GM20000 (cell line): Measurements from ENCODE around the gene GDI2.

Experiments used
- DNase-seq: peaks from one replicate; pipeline ENCODE4 v3.0.0; 2012; ENCODE audit warnings: low spot score
- TF ChIP-seq, protein P1 (sequence below): IDR thresholded peaks from 2 replicates; pipeline ENCODE4 v1.5.1; 2012; ENCODE audit warnings: mild to moderate bottlenecking, control low read depth; ENCODE audit errors: extremely low read depth, missing control alignments

The GDI2 gene

DNA sequence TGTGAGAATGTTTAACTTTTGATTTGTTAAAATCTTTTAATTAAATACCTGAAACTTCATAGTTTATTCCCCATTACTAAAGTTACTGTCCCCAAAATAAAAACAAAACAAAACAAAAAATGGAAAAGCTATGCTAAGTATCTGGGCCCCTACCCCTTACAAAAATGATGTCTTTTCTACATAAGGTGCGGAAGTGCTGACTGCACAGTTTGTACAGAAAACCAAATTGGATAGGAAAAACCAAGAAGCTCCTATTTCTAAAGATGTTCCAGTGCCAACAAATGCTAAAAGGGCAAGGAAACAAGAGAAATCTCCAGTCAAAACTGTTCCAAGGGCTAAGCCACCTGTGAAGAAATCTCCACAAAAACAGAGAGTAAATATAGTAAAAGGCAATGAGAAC, 78.1 kb downstream of the GDI2 start:
- TF ChIP-seq, protein P1, sequence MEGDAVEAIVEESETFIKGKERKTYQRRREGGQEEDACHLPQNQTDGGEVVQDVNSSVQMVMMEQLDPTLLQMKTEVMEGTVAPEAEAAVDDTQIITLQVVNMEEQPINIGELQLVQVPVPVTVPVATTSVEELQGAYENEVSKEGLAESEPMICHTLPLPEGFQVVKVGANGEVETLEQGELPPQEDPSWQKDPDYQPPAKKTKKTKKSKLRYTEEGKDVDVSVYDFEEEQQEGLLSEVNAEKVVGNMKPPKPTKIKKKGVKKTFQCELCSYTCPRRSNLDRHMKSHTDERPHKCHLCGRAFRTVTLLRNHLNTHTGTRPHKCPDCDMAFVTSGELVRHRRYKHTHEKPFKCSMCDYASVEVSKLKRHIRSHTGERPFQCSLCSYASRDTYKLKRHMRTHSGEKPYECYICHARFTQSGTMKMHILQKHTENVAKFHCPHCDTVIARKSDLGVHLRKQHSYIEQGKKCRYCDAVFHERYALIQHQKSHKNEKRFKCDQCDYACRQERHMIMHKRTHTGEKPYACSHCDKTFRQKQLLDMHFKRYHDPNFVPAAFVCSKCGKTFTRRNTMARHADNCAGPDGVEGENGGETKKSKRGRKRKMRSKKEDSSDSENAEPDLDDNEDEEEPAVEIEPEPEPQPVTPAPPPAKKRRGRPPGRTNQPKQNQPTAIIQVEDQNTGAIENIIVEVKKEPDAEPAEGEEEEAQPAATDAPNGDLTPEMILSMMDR, result no peak
- DNase-seq, result no peak

DNA sequence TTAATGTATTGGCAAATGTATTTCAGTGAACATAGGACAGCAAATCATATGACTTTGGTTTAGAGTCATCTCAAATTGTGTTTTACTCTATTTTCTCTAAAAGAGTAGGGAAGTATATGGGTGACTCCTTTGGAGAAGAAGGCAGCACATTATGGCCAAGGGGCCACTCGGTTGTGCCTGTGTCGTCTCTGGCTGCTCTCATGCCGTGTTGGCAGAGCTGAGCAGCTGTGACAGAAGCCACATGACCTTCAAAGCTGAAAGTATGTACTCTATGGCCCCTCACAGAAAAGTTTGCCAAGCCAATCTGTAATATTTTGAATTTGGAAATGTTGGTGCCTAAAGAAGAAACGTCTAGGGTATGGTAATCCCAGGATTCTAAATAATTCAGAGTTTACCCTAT, 81.1 kb downstream of the GDI2 start:
- TF ChIP-seq, protein P1, result no peak

DNA sequence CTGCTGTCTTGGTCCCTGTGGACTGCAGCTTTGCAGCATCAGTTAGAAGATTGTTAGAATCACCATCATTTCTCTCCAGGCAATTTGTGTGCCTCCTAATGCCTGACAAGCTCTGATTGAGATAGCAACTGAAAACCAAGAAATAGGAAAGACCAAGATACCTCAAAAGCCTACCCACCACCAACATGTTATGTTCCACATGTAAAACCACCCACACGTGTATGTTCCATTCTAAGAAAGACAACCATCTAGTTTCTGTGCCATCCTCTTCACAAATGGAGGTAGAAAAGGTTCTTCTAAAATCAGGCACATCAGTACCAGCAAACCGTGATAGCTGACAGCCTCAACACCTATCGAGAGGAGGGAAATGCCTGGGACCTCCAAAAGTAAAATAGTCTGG, 81.7 kb downstream of the GDI2 start:
- no peak for DNase-seq
- TF ChIP-seq, protein P1, result no peak

More for the DNA sequence above, 81.1 kb downstream of the GDI2 start:
- DNase-seq, result no peak

- no peak for DNase-seq
- TF ChIP-seq, protein P1, result no peak
Measured at GRCh38 chr10:5730766-5731165, 82.5 kb downstream of the GDI2 start.

DNA sequence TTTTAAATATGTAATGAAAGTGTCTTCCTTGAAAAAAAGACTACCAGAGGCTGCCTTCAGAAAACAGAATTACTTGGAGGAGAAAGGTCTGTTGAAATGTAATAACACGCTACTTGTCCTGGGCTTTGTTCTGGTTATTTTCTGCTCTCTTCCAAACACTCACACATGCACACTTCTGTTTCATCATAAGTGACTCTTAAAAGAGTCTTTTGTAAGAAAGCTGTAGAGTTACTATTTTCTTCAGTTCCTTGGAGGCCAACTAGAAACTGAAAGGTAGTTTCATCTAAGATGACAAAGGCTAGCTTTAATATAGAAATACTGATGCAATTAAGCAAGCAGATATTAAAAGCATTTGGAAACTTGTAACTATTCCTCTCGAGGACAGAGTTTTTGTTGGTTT, 89.5 kb downstream of the GDI2 start:
- DNase-seq, result no peak
- TF ChIP-seq, protein P1, result no peak

DNA sequence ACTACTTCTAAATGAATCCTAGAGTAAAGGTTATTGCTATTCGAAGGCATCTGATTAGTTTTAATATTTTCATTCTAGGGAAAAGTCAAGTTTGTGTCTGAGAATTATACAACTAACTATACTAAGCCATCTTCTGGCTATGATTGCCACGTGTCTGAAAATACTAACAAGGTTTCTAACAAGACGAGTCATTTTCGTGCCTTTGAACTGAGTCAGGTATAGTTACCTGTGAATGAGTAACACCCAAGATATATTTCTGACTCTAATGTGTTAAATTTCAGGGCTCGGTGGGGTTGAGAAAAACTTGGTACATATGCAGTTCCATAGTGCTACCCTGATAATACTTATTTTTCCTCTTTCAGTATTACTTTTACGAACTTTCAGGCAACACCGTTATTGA, 93.1 kb downstream of the GDI2 start:
- TF ChIP-seq, protein P1, result no peak
- no peak for DNase-seq

DNA sequence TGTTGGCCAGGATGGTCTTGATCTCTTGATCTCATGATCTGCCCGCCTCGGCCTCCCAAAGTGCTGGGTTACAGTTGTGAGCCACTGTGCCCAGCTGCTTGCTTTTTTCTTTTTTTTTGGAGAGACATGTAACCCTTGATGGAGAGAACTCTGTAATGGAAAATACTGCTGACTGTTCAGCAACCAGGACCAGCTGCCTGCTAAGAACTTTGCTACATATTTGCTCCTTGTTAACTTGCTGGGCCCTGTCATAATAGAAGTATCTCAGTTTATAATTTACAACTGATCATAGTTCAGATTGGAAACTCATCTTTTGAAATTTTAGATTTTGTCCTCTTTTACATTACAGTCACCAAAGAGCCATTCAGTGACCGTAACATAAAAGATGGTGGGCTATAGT, 93.7 kb downstream of the GDI2 start:
- TF ChIP-seq, protein P1, result no peak
- no peak for DNase-seq
